HUES6 (cell line): ENCODE data around the gene HINT2.

ENCODE experiments used
- H3K27ac ChIP-seq: 2 replicates; pipeline ENCODE4 v1.7.0; 2013; ENCODE audit warnings: low read depth, mild to moderate bottlenecking, low read length, inconsistent platforms
- H3K27me3 ChIP-seq: 2 replicates; pipeline ENCODE4 v1.6.1; 2013; ENCODE audit warnings: low read length; ENCODE audit not compliant: control insufficient read depth, insufficient read depth
- H3K36me3 ChIP-seq: 2 replicates; pipeline ENCODE4 v1.6.1; 2013; ENCODE audit warnings: low read length; ENCODE audit not compliant: control insufficient read depth, insufficient read depth
- H3K4me1 ChIP-seq: 2 replicates; pipeline ENCODE4 v1.6.1; 2013; ENCODE audit warnings: low read length; ENCODE audit not compliant: control insufficient read depth, insufficient read depth
- H3K4me3 ChIP-seq: 2 replicates; pipeline ENCODE4 v1.5.1; 2013; ENCODE audit warnings: low read depth, low read length
- H3K9ac ChIP-seq: one replicate; pipeline ENCODE4 v1.6.1; 2013; ENCODE audit warnings: mild to moderate bottlenecking, low read length
- H3K9me3 ChIP-seq: 2 replicates; pipeline ENCODE4 v1.6.1; 2013; ENCODE audit warnings: low read depth, low read length; ENCODE audit not compliant: control insufficient read depth, insufficient read depth

The HINT2 gene

GRCh38 chr9:35791297-35791921 is 23.4 kb downstream of the HINT2 start, which contains the start of gene NPR2:
Gene NPR2 (plus strand): TSS chr9:35791591. CDS start chr9:35792409, 818 bp downstream.
- Histone ChIP-seq H3K27me3 (peaks cover 6% of the 10 kb centered on the region; the same call in 1 of the 2 replicates), H3K4me1 (peaks cover 22% of the 10 kb centered on the region), H3K9me3 (no peaks in the 10 kb centered on the region), H3K27ac (no peak within 1 kb of the TSS), H3K9ac (peak within 1 kb of the TSS; percentile 67), H3K36me3 (no peaks in the 10 kb centered on the region), H3K4me3 (peak within 1 kb of the TSS; percentile 82)

GRCh38 chr9:35790385-35791296 is 24.2 kb downstream of the HINT2 start:
- Histone ChIP-seq H3K9me3 (no peaks in the 10 kb centered on the region), H3K4me3 (peak overlapping the region; percentile 66), H3K36me3 (no peaks in the 10 kb centered on the region), H3K27me3 (peaks cover 6% of the 10 kb centered on the region; the same call in 1 of the 2 replicates), H3K27ac (no peak overlapping the region), H3K9ac (peak overlapping the region; percentile 35), H3K4me1 (peaks cover 21% of the 10 kb centered on the region)

- Histone ChIP-seq H3K36me3 (no peaks in the 10 kb centered on the region), H3K4me3 (no peak overlapping the region), H3K4me1 (peaks cover 21% of the 10 kb centered on the region), H3K27ac (no peak overlapping the region), H3K27me3 (peaks cover 6% of the 10 kb centered on the region; the same call in 1 of the 2 replicates), H3K9ac (no peak overlapping the region), H3K9me3 (no peaks in the 10 kb centered on the region)
Measured at GRCh38 chr9:35790025-35790384, 24.8 kb downstream of the HINT2 start.

GRCh38 chr9:35789541-35789940 is 25.3 kb downstream of the HINT2 start:
- Histone ChIP-seq H3K4me3 (no peak overlapping the region), H3K9ac (no peak overlapping the region), H3K4me1 (peaks cover 21% of the 10 kb centered on the region), H3K27ac (no peak overlapping the region), H3K9me3 (no peaks in the 10 kb centered on the region), H3K27me3 (peaks cover 6% of the 10 kb centered on the region; the same call in 1 of the 2 replicates), H3K36me3 (no peaks in the 10 kb centered on the region)

- Histone ChIP-seq H3K27me3 (no peaks in the 10 kb centered on the region), H3K9ac (no peak overlapping the region), H3K9me3 (no peaks in the 10 kb centered on the region), H3K36me3 (no peaks in the 10 kb centered on the region), H3K27ac (no peak overlapping the region), H3K4me3 (no peak overlapping the region), H3K4me1 (no peaks in the 10 kb centered on the region)
Measured at GRCh38 chr9:35783418-35783817, 31.4 kb downstream of the HINT2 start.

- H3K4me3 ChIP-seq: no peak overlapping the region
- no peak overlapping the region for H3K9ac ChIP-seq
- peaks cover 2% of the 10 kb centered on the region; the same call in 1 of the 2 replicates for H3K4me1 ChIP-seq
- no peaks in the 10 kb centered on the region for H3K27me3 ChIP-seq
- H3K36me3 ChIP-seq: no peaks in the 10 kb centered on the region
- no peak overlapping the region for H3K27ac ChIP-seq
- no peaks in the 10 kb centered on the region for H3K9me3 ChIP-seq
Measured at GRCh38 chr9:35781066-35781465, 33.8 kb downstream of the HINT2 start.

- H3K36me3 ChIP-seq: no peaks in the 10 kb centered on the region
- H3K9me3 ChIP-seq: no peaks in the 10 kb centered on the region
- no peaks in the 10 kb centered on the region for H3K27me3 ChIP-seq
- H3K4me1 ChIP-seq: peaks cover 15% of the 10 kb centered on the region
- H3K4me3 ChIP-seq: no peak overlapping the region
- no peak overlapping the region for H3K27ac ChIP-seq
- H3K9ac ChIP-seq: no peak overlapping the region
Measured at GRCh38 chr9:35778496-35778895, 36.3 kb downstream of the HINT2 start.

GRCh38 chr9:35776018-35776417 is 38.8 kb downstream of the HINT2 start:
- Histone ChIP-seq H3K9me3 (no peaks in the 10 kb centered on the region), H3K4me3 (no peak overlapping the region), H3K27ac (no peak overlapping the region), H3K4me1 (peaks cover 15% of the 10 kb centered on the region), H3K27me3 (no peaks in the 10 kb centered on the region), H3K9ac (no peak overlapping the region), H3K36me3 (no peaks in the 10 kb centered on the region)

- peaks cover 15% of the 10 kb centered on the region for H3K4me1 ChIP-seq
- H3K9ac ChIP-seq: no peak overlapping the region
- no peaks in the 10 kb centered on the region for H3K9me3 ChIP-seq
- no peak overlapping the region for H3K4me3 ChIP-seq
- no peaks in the 10 kb centered on the region for H3K36me3 ChIP-seq
- H3K27ac ChIP-seq: no peak overlapping the region
- no peaks in the 10 kb centered on the region for H3K27me3 ChIP-seq
Measured at GRCh38 chr9:35774907-35775635, 39.8 kb downstream of the HINT2 start.

GRCh38 chr9:35771943-35772342 is 42.9 kb downstream of the HINT2 start:
- H3K27me3 ChIP-seq: no peaks in the 10 kb centered on the region
- H3K4me3 ChIP-seq: no peak overlapping the region
- no peaks in the 10 kb centered on the region for H3K9me3 ChIP-seq
- H3K4me1 ChIP-seq: peaks cover 15% of the 10 kb centered on the region
- H3K36me3 ChIP-seq: no peaks in the 10 kb centered on the region
- no peak overlapping the region for H3K27ac ChIP-seq
- H3K9ac ChIP-seq: no peak overlapping the region
